HepG2 (cell line): ENCODE measurements around the gene SPTB. TPM values are rescaled to one million over a fixed set of nuclear protein-coding genes. Genes with fewer than 3 reads are reported as not detected.

Source experiments
- FOSL2 ChIP-seq: sonication (generic); formaldehyde crosslinking; IDR thresholded peaks from 2 replicates; pipeline ENCODE4 v1.4.0; 2020; ENCODE audit warnings: missing genetic modification reagents
- FOXA1 ChIP-seq, 2 experiments: fragments of 450-650 bp in 1 of 2; sonication (generic) in 1 of 2; formaldehyde crosslinking in 1 of 2; IDR thresholded peaks; 2 replicates each; pipeline versions ENCODE4 v1.4.0 to v1.6.1; 2016 to 2020; ENCODE audit warnings: missing genetic modification reagents in 1 of 2
- FOXA3 ChIP-seq: IDR thresholded peaks from 2 replicates; pipeline ENCODE4 v1.6.1; 2016; ENCODE audit warnings: missing genetic modification reagents, missing compliant biosample characterization
- GATAD2A ChIP-seq: IDR thresholded peaks from 2 replicates; pipeline ENCODE4 v1.6.1; 2016
- KDM1A ChIP-seq: IDR thresholded peaks from 2 replicates; pipeline ENCODE4 v1.6.1; 2016; ENCODE audit warnings: missing compliant biosample characterization
- PATZ1 ChIP-seq: sonication (generic); formaldehyde crosslinking; IDR thresholded peaks from 2 replicates; pipeline ENCODE4 v1.4.0; 2020; ENCODE audit warnings: missing genetic modification reagents
- RERE ChIP-seq: IDR thresholded peaks from 2 replicates; pipeline ENCODE4 v1.6.1; 2016; ENCODE audit warnings: low read depth, missing genetic modification reagents, missing compliant biosample characterization
- SMAD1 ChIP-seq: sonication (generic); formaldehyde crosslinking; IDR thresholded peaks from 2 replicates; pipeline ENCODE4 v1.4.0; 2020; ENCODE audit warnings: missing genetic modification reagents, low read depth, mild to moderate bottlenecking, borderline replicate concordance
- SOX13 ChIP-seq, 3 experiments: fragments of 450-650 bp in 1 of 3; sonication (generic) in 1 of 3; formaldehyde crosslinking in 1 of 3; IDR thresholded peaks in 2 of 3; conservative IDR thresholded peaks in 1 of 3; 2 replicates each; pipeline versions ENCODE4 v1.5.0 to v1.6.1; 2016 to 2020; ENCODE audit warnings: antibody characterized with exemption in 1 of 3, mild to moderate bottlenecking in 1 of 3, missing compliant biosample characterization in 1 of 3, missing genetic modification reagents in 1 of 3, moderate library complexity in 1 of 3
- UBTF ChIP-seq: sonication (generic); formaldehyde crosslinking; IDR thresholded peaks from 2 replicates; pipeline ENCODE4 v1.4.0; 2020; ENCODE audit warnings: mild to moderate bottlenecking, missing genetic modification reagents
- ZBTB20 ChIP-seq: sonication (generic); formaldehyde crosslinking; IDR thresholded peaks from 2 replicates; pipeline ENCODE4 v1.8.1; 2023; ENCODE audit warnings: missing genetic modification reagents, low read depth, mild to moderate bottlenecking, borderline replicate concordance
- ZC3H4 ChIP-seq: sonication (generic); formaldehyde crosslinking; IDR thresholded peaks from 2 replicates; pipeline ENCODE4 v1.4.0; 2020; ENCODE audit warnings: missing genetic modification reagents, borderline replicate concordance
- ZNF460 ChIP-seq: sonication (generic); formaldehyde crosslinking; IDR thresholded peaks from 2 replicates; pipeline ENCODE4 v1.5.1; 2020; ENCODE audit warnings: missing genetic modification reagents, mild to moderate bottlenecking, borderline replicate concordance
- ZNF569 ChIP-seq: sonication (generic); formaldehyde crosslinking; IDR thresholded peaks from 2 replicates; pipeline ENCODE4 v1.5.0; 2020; ENCODE audit warnings: mild to moderate bottlenecking, missing genetic modification reagents, moderate library complexity, borderline replicate concordance
- ZSCAN9 ChIP-seq: IDR thresholded peaks from 2 replicates; pipeline ENCODE4 v1.6.1; 2016; ENCODE audit warnings: borderline replicate concordance
- ZUFSP ChIP-seq: sonication (generic); formaldehyde crosslinking; IDR thresholded peaks from 2 replicates; pipeline ENCODE4 v1.9.0; 2021; ENCODE audit warnings: missing genetic modification reagents, mild to moderate bottlenecking, borderline replicate concordance
- polyA plus RNA-seq, 8 experiments: library from polyadenylated mRNA; depleted of rRNA in 3 of 8; stranded (reverse) in 7 of 8; unstranded in 1 of 8; fragments of >200 nt; fragmentation: Illumina TruSeq in 4 of 8; extraction: Trizol in 4 of 8; gene quantifications; 2 replicates each; pipeline versions ENCODE4 v1.2.1 to v1.2.3, GENCODE V29; 2011 to 2016; ENCODE audit warnings: low read depth in 4 of 8, missing spikeins in 1 of 8, mixed read lengths in 1 of 8; ENCODE audit not compliant: insufficient read depth in 1 of 8
- total RNA-seq, 5 experiments: library from RNA; depleted of rRNA; stranded (reverse); fragments of >200 nt; fragmentation: Illumina TruSeq; extraction: Trizol; gene quantifications; 2 replicates each; pipeline ENCODE4 v1.2.3, GENCODE V29; 2016; ENCODE audit warnings: low read depth in 1 of 5

The SPTB gene
- total and polyA plus RNA-seq, 2 of the 13 experiments (the other 11 are each of a cell fraction or from before 2014, with no cell fraction given) = 0.01 to 0.02 TPM

GRCh38 chr14:64706593-64707193 lies 173.0 kb downstream of the SPTB start (continued):
- TF ChIP-seq ZUFSP = no peak
- 0 out of 2 replicates have a peak, but pooled peaks have one; percentile 5 for TF ChIP-seq SOX13 (IDR thresholded peaks at IDR 0.05)
- peak in 1 of 2 experiments; percentile 79; a peak in 2 of 4 replicates for TF ChIP-seq SOX13 (CRISPR knock-in tag; conservative IDR thresholded peaks at IDR 0.05 in 1 of 2, IDR thresholded peaks at IDR 0.05 in 1 of 2)
- peak; percentile 80 for TF ChIP-seq FOXA3
- TF ChIP-seq GATAD2A = peak; percentile 83
- TF ChIP-seq FOSL2 = peak; percentile 67
- TF ChIP-seq SMAD1 (CRISPR knock-in tag) = no peak
- TF ChIP-seq FOXA1 (IDR thresholded peaks at IDR 0.05) = no peak
- TF ChIP-seq FOXA1 (CRISPR knock-in tag; IDR thresholded peaks at IDR 0.05) = peak; percentile 75; the same call in 1 of the 2 replicates
- no peak for TF ChIP-seq ZSCAN9 (CRISPR knock-in tag)
- TF ChIP-seq KDM1A = no peak
- no peak for TF ChIP-seq ZNF460 (CRISPR knock-in tag)
- peak; percentile 47; the same call in 1 of the 2 replicates for TF ChIP-seq UBTF
- peak; percentile 67; the same call in 1 of the 2 replicates for TF ChIP-seq RERE (CRISPR knock-in tag)
- no peak for TF ChIP-seq ZBTB20 (CRISPR knock-in tag)
- TF ChIP-seq ZNF569 (CRISPR knock-in tag) = no peak
- TF ChIP-seq PATZ1 (CRISPR knock-in tag) = peak; percentile 69
- TF ChIP-seq ZC3H4 (CRISPR knock-in tag) = no peak
